GM18868 (cell line): Measurements from ENCODE around the gene KCNQ1.

Experiments used
- ATAC-seq: cut with Tn5 transposase; IDR thresholded peaks from one replicate; pipeline ENCODE4 v1.9.1; 2021; ENCODE audit warnings: mild to moderate bottlenecking, moderate library complexity; ENCODE audit not compliant: unreplicated experiment

The KCNQ1 gene

DNA sequence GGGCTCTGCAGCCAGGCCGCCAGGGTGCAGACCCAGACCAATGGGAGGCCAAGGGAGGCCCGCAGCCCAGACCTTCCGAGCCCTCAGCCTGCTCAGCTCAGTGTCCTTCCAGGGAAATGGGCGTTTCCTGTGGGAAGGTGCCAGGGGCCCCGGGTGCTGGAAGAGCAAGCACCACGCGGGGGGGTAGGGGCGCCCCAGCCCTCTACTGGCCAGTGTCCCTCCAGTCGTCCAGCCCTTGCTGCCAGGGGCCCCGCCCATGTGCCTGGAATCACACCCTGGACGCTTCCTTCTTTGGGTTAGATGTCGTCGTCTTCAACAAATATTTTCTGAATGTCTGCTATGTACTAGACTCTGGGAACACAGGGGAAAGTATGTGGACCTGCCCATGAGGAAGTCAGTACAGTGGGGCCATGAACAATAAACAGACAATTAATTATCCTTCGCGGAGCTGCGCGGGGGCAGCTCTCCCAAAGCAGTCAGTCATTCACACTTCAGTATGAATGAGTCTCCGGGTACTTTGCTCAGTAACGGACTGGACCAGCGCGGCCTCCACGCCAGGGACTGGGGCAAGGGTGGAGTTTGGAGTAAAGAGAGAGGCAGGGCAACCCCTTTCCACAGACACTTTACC, 380.6 kb downstream of the KCNQ1 start:
- ATAC-seq: no peak

GRCh38 chr11:2825889-2826678, 381.3 kb downstream of the KCNQ1 start:
- no peak for ATAC-seq

DNA sequence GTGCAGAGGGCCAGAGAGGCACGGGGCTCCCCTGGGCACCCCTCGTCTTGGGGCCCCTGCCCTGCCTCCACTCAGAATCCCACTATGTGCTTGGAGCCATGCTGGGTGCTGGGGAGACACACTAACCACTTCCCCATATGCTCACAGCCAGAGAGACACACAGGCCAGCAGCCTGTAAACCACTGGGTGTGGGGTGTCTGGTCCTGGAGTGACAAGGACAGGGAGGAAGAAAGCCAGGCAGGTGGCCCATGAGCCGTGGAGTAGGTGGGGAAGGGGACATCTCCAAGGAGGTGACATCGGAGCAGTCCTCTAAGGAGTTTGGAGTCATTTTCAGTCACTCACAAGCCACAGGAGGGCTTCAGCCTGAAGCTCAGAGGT, 381.9 kb downstream of the KCNQ1 start:
- ATAC-seq: no peak

DNA sequence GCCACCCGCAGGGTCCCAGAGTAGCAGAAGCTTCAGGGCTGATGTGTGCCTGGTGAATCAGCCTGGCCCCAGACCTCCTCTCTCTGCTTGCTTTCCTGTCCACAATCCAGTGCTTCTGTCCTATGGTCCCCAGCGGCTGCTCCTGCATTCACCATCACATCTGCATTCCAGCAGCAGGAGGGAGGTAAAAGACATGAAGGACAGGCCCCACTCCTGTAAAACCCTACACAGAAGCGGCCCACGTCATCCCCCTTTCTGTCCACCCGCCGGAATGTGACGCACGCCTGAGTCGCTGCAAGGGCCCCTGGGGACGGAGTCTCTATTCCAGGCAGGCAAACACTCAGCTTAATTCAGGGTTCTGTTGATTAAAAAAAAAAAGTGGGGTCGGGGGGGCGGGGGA, 382.4 kb downstream of the KCNQ1 start:
- no peak for ATAC-seq

DNA sequence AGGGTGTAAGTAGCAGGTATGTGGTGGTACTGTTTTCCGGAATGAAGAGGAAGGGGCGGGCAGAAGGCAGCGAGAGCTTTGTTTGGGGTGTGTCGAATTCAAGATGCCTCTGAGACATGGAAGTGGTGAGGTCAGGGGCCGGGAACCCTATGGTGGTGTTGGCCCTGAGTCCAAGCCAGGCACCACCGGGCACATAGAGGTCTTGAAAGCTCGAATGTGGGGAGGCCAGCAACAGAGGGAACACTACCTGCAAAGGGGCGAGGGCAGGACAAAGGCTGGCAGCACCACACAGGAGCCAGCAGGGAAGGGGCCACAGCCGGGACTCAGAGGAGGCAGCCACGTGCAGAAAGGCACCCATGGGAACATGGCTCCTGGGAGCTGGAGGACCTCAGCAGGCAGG, 383.0 kb downstream of the KCNQ1 start:
- no peak for ATAC-seq

- ATAC-seq: no peak
These were observed 383.9 kb downstream of the KCNQ1 start for GRCh38 chr11:2828585-2829330.

- no peak for ATAC-seq
These were observed 385.4 kb downstream of the KCNQ1 start for GRCh38 chr11:2830030-2830812.

- ATAC-seq: no peak
These were observed 386.1 kb downstream of the KCNQ1 start for GRCh38 chr11:2830886-2831285.

DNA sequence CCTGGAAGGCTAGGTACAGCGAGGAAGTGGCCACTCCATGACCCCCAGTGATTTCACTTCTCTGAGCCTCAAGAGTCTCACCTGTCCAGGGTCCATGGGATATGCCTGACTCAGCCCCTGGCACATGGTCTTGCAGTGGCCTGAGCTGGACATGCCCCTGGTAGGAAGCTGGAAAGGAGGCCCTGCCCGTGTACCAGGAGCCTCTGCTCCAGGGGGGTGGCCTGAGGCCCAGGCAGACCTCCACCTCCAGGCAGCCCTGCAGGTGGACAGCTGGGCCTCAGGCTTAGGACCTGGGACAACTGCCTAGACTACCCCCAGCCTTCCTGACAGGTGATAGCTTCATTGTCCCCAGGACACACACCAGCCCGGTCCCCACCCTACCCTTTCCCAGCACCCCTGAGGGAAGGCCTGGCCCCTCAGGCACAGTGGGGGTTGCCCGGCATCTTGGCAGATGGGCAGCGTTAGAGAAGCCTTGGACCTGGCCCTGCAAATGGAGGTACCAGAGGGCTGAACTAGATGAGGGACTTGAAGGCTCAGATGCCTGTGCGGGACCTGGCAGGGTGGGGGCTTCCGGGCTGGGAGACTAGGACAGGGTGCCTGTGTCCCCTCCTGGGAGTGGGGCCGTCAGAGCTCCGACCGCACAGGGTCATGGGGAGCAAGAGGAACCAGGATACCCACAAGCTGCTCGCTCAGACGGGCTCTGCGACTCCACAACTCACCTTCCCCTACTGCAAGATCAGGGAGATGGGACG, 387.1 kb downstream of the KCNQ1 start:
- no peak for ATAC-seq

DNA sequence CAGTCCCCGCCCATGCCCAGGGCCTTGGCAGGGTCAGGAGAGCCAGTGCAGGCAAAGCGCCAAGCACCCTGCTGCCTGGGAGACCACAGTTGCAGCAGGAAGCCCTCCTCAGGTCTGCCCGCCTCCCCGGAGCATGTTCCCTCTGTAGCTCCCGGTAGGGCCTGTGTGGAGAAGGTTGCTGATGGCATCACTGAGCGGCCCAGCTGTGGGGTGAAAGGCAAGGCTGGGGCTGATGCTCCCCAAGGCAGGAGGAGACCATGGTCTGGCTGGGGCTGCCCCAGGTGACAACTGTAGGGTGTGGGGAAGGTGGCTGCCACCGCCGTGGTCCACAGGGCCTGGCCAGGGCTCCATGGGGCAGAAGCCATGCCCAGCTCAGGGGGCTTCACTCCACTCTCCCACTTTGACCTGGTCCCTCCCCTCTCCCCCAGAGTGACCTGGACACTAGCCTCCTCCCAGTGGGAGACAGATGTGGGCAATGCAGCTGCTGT, 387.8 kb downstream of the KCNQ1 start:
- no peak for ATAC-seq

GRCh38 chr11:2833051-2833715, 388.4 kb downstream of the KCNQ1 start:
- ATAC-seq: no peak

DNA sequence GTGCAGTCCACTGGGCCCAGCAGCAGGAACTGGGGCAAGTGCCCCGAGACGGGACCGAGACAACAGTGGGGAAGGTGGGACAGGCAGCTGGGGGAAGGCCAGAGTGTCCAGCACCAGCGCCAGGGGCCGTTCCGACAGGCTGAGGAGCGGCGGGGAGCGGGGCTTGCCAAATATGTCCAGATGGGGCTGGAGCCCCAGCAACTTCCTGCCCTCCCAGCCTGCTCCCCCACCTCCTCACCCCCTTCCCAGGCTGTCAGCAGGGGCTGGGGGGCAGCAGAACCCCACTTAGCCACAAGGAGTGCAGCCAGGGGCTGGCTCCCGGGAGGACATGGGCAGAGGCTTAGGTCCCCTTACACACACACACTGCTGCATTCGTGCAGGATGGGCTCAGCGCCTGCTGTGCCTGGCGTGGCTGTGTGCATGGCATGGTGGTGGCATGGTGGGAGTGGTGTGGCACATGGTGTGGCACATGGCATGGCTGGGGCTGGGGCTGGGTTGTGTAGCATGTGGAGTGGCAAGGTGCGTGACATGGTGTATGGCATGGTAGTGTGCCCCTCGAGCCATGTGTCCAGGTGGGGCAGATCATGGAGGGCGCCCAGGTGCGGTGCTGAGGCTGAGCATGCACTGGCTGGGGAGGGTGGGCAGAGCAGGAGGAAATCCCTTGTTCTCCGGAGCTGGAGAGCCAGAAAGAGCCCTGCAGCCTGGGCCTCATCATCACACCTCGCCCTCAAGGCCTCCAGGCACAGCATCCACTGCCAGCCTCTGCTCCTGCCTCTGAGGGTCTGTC, 389.1 kb downstream of the KCNQ1 start:
- ATAC-seq: no peak

- no peak for ATAC-seq
These were observed 389.9 kb downstream of the KCNQ1 start for GRCh38 chr11:2834503-2835273.

DNA sequence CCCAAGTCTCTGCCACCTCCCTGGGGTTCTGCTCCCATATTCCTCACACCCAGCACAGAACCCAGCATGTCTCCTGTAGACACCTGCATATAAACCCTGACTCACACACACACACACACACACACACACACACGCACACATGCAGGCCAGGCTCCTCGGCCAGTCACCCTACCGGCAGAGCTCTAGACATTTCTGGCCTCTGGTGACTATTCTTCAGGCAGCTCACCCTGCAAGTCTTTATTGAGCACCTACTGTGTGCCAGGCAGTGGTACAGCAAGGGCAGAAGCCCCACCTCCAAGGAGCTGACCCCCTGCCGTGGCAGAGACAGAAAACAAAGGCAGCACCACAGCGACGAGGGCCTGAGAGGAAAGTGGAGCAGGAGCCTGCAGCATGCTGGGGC, 390.5 kb downstream of the KCNQ1 start:
- no peak for ATAC-seq

- no peak for ATAC-seq
These were observed 390.9 kb downstream of the KCNQ1 start for GRCh38 chr11:2835751-2836150.

DNA sequence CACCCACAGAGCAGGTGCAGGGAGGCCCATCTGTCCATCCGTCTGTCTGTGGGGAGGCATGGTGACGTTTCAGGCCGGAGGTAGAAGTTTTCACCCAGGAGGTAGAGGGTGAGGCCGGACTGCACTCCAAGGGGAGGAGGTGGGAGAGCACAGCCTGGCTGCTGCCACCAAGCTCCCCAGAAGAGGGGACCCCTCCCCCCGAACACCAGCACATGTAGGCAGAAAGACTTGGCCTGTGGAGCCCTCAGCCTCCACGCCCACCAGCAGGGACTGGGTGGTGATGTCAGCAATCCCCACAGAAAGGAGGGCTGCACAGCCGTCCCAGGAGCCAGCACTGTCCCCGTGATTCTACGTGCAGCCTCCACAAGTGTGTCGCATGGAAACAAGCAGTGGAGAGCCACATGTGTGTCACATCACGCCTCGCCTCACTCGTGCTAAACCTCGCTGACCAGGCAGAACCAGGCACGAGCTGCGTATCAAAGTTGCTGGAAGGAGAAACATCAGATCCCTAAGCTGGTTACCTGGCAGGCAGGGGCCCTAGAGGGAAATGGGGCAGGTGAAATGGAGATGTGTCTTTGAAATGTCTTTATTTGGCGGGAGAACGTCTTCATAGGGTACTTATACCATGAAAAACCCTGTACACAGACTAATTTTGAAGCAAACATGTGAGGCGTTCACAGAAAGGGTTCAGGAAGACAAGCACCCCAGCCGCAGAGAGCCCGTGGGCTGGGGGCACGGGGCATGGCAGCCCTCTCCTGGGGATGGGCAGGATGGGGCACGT, 391.7 kb downstream of the KCNQ1 start:
- ATAC-seq: no peak

- ATAC-seq: no peak
These were observed 392.3 kb downstream of the KCNQ1 start for GRCh38 chr11:2837096-2837601.
